CD4-positive, alpha-beta T cell (primary cell): Measurements from ENCODE around the gene ZCCHC13. TPM values are rescaled to one million over a fixed set of nuclear protein-coding genes. Genes with fewer than 3 reads are reported as not detected.

Experiments
- ATAC-seq: fragments of 200-7000 bp; cut with Tn5 transposase; one replicate; pipeline ENCODE4 v1.10.0; 2022; ENCODE audit warnings: mild to moderate bottlenecking; ENCODE audit not compliant: poor library complexity
- CTCF ChIA-PET: fragments of 350-600 bp; sonication (Branson Sonifier 250); formaldehyde crosslinking; loops from one replicate; lab custom pipeline; 2021; ENCODE audit warnings: antibody characterized with exemption, inconsistent platforms; lab: Charles Lee
- POLR2A ChIA-PET: fragments of 350-600 bp; sonication (Branson Sonifier 250); formaldehyde crosslinking; loops from one replicate; lab custom pipeline; 2021; ENCODE audit warnings: antibody characterized with exemption, inconsistent platforms; lab: Charles Lee
- DNase-seq, 14 experiments: peaks; one replicate each; pipeline ENCODE4 v3.0.0-alpha.2; 2013 to 2020; ENCODE audit warnings: mixed read lengths in 2 of 14
- H3K27ac ChIP-seq, 2 donors: one replicate each; pipeline versions ENCODE4 v1.5.1 to v1.7.0; 2013; ENCODE audit warnings: low read length in 2 of 2, low read depth in 1 of 2, mild to moderate bottlenecking in 1 of 2
- H3K27me3 ChIP-seq, 2 experiments: 1 replicate in 1 of 2; 2 replicates in 1 of 2; pipeline versions ENCODE4 v1.6.1 to v1.7.0; 2013; ENCODE audit warnings: low read length in 2 of 2, control low read depth in 1 of 2, mild to moderate bottlenecking in 1 of 2, moderate library complexity in 1 of 2; ENCODE audit not compliant: insufficient read depth in 2 of 2, control insufficient read depth in 1 of 2
- H3K36me3 ChIP-seq: one replicate; pipeline ENCODE4 v1.6.1; 2013; ENCODE audit warnings: low read length, control low read depth; ENCODE audit not compliant: insufficient read depth
- H3K4me1 ChIP-seq: one replicate; pipeline ENCODE4 v1.6.1; 2013; ENCODE audit warnings: low read length, control low read depth; ENCODE audit not compliant: insufficient read depth
- H3K4me3 ChIP-seq: one replicate; pipeline ENCODE4 v1.5.1; 2013; ENCODE audit warnings: mild to moderate bottlenecking, low read length, moderate library complexity
- H3K9me3 ChIP-seq, 2 experiments: 1 replicate in 1 of 2; 2 replicates in 1 of 2; pipeline versions ENCODE4 v1.6.1 to v1.7.0; 2013; ENCODE audit warnings: low read length in 2 of 2, mild to moderate bottlenecking in 2 of 2, control low read depth in 1 of 2, moderate library complexity in 1 of 2; ENCODE audit not compliant: control insufficient read depth in 1 of 2, insufficient read depth in 1 of 2
- H3K27ac Mint-ChIP-seq: one replicate; pipeline ENCODE4 v1.8.0; 2020; ENCODE audit warnings: mixed read lengths
- H3K27me3 Mint-ChIP-seq: one replicate; pipeline ENCODE4 v1.8.0; 2021; ENCODE audit warnings: mixed read lengths
- H3K36me3 Mint-ChIP-seq: one replicate; pipeline ENCODE4 v1.8.0; 2021; ENCODE audit warnings: low read depth, mixed read lengths
- H3K4me1 Mint-ChIP-seq: one replicate; pipeline ENCODE4 v1.8.0; 2021; ENCODE audit warnings: low read depth, mixed read lengths
- H3K4me3 Mint-ChIP-seq: one replicate; pipeline ENCODE4 v1.8.0; 2020; ENCODE audit warnings: mild to moderate bottlenecking, mixed read lengths
- H3K9me3 Mint-ChIP-seq: one replicate; pipeline ENCODE4 v1.8.0; 2020; ENCODE audit warnings: mixed read lengths
- intact Hi-C, 2 experiments: fragments of 100-400 bp; cut with DNase I in 1 of 2; cut with micrococcal nuclease in 1 of 2; formaldehyde crosslinking; loops; one replicate each; pipeline versions ENCODE4 v1.15.1 to v1.9.0; 2023 to 2025; cut with DNase I, micrococcal nuclease
- total RNA-seq, 174 experiments: library from RNA in 2 of 174; stranded (reverse) in 2 of 174; gene quantifications; one replicate each; pipeline ENCODE4 v1.2.3 and lab custom pipeline; 2021 to 2026
- TF ChIP-seq, protein P1 (sequence below): fragments of 200-600 bp; IDR thresholded peaks from one replicate; pipeline ENCODE4 v1.8.0; 2022; ENCODE audit warnings: antibody characterized with exemption, mild to moderate bottlenecking

The ZCCHC13 gene
- total RNA-seq, 2 experiments from 2014 or later = not detected

DNA sequence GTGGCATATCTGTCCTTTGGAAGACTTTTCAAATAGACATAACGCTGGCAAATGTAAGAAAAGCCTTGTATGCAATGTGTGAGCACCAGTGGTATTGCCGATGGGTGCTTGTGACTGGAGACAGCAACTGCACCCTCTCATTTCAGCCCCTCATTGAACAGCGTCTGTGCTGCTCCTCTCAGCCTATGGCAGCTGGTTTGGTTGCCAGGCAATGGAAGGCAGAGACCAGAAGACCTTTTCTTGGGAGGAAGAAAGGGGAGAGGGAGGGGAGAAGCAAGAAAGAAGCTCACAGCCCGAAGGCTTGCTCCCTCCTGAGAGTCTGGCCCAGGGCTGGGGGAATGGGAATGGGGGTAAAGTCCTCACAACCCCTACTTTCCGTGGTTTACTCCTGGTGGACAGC lies 20.2 kb downstream of the ZCCHC13 start:
- Histone ChIP-seq H3K4me3 (no peak overlapping the region), H3K36me3 (no peaks in the 10 kb centered on the region), H3K27me3 (no peaks in the 10 kb centered on the region), H3K27ac (no peak overlapping the region), H3K9me3 (no peaks in the 10 kb centered on the region), H3K4me1 (no peaks in the 10 kb centered on the region)
- Mint-ChIP-seq H3K27me3 (no peaks in the 10 kb centered on the region), H3K36me3 (no peaks in the 10 kb centered on the region), H3K4me1 (no peaks in the 10 kb centered on the region), H3K9me3 (no peaks in the 10 kb centered on the region), H3K27ac (no peak overlapping the region), H3K4me3 (no peak overlapping the region)
- TF ChIP-seq, protein P1, sequence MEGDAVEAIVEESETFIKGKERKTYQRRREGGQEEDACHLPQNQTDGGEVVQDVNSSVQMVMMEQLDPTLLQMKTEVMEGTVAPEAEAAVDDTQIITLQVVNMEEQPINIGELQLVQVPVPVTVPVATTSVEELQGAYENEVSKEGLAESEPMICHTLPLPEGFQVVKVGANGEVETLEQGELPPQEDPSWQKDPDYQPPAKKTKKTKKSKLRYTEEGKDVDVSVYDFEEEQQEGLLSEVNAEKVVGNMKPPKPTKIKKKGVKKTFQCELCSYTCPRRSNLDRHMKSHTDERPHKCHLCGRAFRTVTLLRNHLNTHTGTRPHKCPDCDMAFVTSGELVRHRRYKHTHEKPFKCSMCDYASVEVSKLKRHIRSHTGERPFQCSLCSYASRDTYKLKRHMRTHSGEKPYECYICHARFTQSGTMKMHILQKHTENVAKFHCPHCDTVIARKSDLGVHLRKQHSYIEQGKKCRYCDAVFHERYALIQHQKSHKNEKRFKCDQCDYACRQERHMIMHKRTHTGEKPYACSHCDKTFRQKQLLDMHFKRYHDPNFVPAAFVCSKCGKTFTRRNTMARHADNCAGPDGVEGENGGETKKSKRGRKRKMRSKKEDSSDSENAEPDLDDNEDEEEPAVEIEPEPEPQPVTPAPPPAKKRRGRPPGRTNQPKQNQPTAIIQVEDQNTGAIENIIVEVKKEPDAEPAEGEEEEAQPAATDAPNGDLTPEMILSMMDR = no peak
- ChIA-PET POLR2A (no interaction called here), CTCF (no interaction called here)
- DNase-seq (no peak), ATAC-seq (no peak)
- intact Hi-C loops = no loop called here

DNA sequence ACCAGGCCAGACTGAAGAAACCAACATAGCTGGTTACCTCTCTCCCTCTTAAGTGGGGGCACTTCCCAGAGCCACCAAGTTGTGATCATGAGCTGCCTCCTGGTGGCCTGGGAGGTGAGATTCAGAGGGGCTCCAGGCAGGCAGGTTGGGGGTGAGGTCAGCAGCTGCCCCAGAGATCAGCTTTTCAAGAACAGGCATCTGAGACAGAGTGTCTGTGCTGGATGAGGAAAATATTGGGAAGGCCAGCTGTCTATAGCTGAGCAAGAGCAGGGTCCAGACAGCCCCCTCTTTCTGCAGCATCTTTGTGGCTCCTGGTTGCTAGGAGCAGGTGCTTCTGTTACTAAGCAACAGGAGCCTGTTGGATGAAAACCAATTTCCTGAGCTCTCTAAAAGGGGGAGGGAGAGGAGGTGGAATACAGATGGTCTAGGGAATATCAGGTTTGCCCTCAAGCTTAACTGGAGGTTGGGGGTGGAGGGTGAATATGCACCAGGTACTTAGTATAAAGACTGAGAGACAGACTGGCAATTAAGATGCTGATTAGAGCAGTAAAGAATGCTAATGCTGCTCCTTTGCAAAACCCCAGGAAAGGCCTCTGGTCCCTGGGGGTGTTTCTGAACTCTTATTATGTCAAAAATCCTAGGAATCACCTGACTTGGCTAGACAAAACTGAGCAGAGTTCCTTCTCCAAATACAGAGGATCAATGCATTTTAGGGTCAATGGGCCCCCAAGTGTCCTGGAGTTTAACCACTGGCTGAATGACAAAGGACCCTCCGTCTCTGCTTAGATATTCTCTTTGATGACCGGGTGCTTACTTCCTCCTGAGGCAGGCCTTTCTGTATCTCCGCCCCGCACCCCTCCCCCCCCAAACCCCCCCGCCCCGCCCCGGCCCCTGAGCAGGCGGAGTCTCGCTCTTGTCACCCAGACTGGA lies 21.4 kb downstream of the ZCCHC13 start:
- Mint-ChIP-seq H3K27me3 (no peaks in the 10 kb centered on the region), H3K9me3 (no peaks in the 10 kb centered on the region), H3K27ac (no peak overlapping the region), H3K36me3 (no peaks in the 10 kb centered on the region), H3K4me3 (no peak overlapping the region), H3K4me1 (no peaks in the 10 kb centered on the region)
- Histone ChIP-seq H3K4me1 (no peaks in the 10 kb centered on the region), H3K9me3 (no peaks in the 10 kb centered on the region), H3K4me3 (no peak overlapping the region), H3K27me3 (no peaks in the 10 kb centered on the region), H3K36me3 (no peaks in the 10 kb centered on the region), H3K27ac (no peak overlapping the region)
- intact Hi-C loops = no loop called here
- no peak for ATAC-seq
- DNase-seq = peak in 4 of 14 experiments; percentile 0 to 28 (median 17)
- TF ChIP-seq, protein P1 = no peak
- POLR2A ChIA-PET = interaction anchor here (0.7 kb wide), 1 partner anchor 33 kb away, joined by 4 read pairs; no protein-coding TSS in a partner anchor
- CTCF ChIA-PET = no interaction called here

DNA sequence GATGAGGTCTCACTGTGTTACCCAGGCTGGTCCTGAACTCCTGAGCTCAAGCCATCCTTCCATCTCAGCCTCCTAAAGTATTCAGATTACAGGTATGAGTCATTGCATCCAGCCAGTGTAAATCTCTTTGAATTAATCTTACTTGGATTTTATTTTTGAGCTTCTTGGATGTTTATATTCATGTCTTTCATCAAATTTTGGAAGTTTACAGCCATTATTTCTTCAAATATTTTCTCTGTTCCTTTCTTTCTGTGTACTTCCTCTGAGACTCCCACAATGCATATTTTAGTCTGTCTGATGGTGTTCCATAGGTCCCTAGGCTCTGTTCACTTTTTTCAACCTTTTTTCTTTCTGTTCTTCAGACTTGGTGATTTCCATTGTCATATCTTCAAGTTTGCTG lies 34.9 kb downstream of the ZCCHC13 start:
- POLR2A ChIA-PET = no interaction called here
- Mint-ChIP-seq H3K4me3 (no peak overlapping the region), H3K27me3 (peaks cover 2% of the 10 kb centered on the region)

More for the DNA sequence above, 34.9 kb downstream of the ZCCHC13 start:
- no peak overlapping the region for H3K27ac Mint-ChIP-seq
- Histone ChIP-seq H3K36me3 (no peaks in the 10 kb centered on the region), H3K4me1 (peaks cover under 1% of the 10 kb centered on the region), H3K9me3 (peaks cover 0 to 3% of the 10 kb centered on the region in 2 experiments), H3K27ac (no peak overlapping the region), H3K4me3 (no peak overlapping the region), H3K27me3 (no peaks in the 10 kb centered on the region)
- CTCF ChIA-PET = no interaction called here
- ATAC-seq (no peak), DNase-seq (no peak)
- H3K9me3 Mint-ChIP-seq = peaks cover 2% of the 10 kb centered on the region
- H3K4me1 Mint-ChIP-seq = peaks cover 2% of the 10 kb centered on the region
- TF ChIP-seq, protein P1 = no peak
- no peaks in the 10 kb centered on the region for H3K36me3 Mint-ChIP-seq
- intact Hi-C loops = no loop called here
